ENCODE data around the gene ZNF750.

DNA sequence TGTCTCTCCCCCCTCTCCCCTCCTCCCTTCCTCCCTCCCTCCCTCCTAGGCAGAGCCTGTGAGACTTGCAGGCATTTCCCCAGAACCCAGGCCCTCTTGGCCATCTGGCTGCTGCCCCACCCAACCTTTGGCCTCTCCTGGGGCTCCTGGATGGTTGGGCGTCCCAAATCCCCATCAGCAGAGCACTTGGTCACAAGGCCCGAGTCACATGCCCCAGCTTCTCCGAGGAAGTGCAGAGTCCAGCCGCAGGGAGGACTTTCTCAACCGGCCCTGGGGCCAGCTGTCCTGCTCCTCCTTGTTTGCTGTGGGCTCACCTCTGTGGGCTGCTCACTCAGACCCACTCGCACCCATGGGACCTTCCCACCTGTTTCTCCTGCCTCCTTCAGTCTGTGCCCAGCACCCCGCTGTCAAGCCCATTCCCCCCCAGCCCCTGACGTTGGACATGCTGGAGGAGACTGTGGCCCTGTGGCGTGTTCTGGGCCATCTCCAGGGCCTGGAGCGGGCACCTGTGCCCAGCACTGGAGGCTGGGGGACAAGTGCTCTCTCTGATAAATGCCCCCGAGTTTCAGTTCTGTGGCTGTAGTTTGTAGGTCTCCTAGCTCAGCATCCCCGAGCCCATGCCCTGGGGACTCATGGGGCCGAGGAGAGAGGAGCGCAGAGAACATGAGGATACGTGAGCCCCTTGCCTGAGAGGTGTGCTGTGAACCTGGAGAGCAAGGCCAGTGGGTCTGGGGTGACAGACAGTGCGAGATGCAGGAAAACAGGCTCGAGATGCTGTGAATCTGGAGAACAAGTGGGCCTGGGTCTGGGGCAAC, 42.3 kb upstream of the ZNF750 start:
- TF ChIP-seq GABPA (IDR thresholded peaks at IDR 0.05; ENCODE audit: low read depth) (no peak), SPI1 (IDR thresholded peaks at IDR 0.05; ENCODE audit: borderline replicate concordance, low read depth) (no peak), POLR2AphosphoS5 (IDR thresholded peaks at IDR 0.05; ENCODE audit: low read depth) (no peak), REST (IDR thresholded peaks at IDR 0.05; ENCODE audit: insufficient replicate concordance, low read depth) (no peak)
- TF ChIP-seq, protein P1, sequence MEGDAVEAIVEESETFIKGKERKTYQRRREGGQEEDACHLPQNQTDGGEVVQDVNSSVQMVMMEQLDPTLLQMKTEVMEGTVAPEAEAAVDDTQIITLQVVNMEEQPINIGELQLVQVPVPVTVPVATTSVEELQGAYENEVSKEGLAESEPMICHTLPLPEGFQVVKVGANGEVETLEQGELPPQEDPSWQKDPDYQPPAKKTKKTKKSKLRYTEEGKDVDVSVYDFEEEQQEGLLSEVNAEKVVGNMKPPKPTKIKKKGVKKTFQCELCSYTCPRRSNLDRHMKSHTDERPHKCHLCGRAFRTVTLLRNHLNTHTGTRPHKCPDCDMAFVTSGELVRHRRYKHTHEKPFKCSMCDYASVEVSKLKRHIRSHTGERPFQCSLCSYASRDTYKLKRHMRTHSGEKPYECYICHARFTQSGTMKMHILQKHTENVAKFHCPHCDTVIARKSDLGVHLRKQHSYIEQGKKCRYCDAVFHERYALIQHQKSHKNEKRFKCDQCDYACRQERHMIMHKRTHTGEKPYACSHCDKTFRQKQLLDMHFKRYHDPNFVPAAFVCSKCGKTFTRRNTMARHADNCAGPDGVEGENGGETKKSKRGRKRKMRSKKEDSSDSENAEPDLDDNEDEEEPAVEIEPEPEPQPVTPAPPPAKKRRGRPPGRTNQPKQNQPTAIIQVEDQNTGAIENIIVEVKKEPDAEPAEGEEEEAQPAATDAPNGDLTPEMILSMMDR (IDR thresholded peaks at IDR 0.05; ENCODE audit: insufficient read depth, low read length) = no peak

Measured in HL-60 (cell line).